Colonic mucosa (tissue), 4 donors: Measurements from ENCODE around the gene FCMR. TPM values are rescaled to one million over a fixed set of nuclear protein-coding genes. Genes with fewer than 3 reads are reported as not detected.

Source experiments
- DNase-seq: peaks from one replicate; pipeline ENCODE4 v3.0.0-alpha.2; 2020
- H3K27ac ChIP-seq: fragments of 200-600 bp; one replicate; pipeline ENCODE4 v1.8.0; 2021
- H3K27me3 ChIP-seq: fragments of 200-600 bp; one replicate; pipeline ENCODE4 v1.8.0; 2021
- H3K36me3 ChIP-seq: fragments of 200-600 bp; one replicate; pipeline ENCODE4 v1.8.0; 2021
- H3K4me1 ChIP-seq: fragments of 200-600 bp; one replicate; pipeline ENCODE4 v1.8.0; 2021; ENCODE audit warnings: mild to moderate bottlenecking
- H3K4me3 ChIP-seq: fragments of 200-600 bp; one replicate; pipeline ENCODE4 v1.8.0; 2021
- H3K9ac ChIP-seq, 2 donors: one replicate each; pipeline ENCODE4 v1.7.0; 2013; ENCODE audit warnings: control low read depth in 2 of 2, low read depth in 2 of 2, low read length in 2 of 2
- H3K9me3 ChIP-seq: fragments of 200-600 bp; one replicate; pipeline ENCODE4 v1.8.0; 2021
- intact Hi-C: fragments of 100-400 bp; cut with DNase I; formaldehyde crosslinking; loops from one replicate; pipeline ENCODE4 v1.14.1; 2022
- total RNA-seq, 2 donors: library from RNA; stranded (reverse); fragmentation: NEBNext Ultra II Directional in 1 of 2; extraction: Animal tissue kit (Norgen Biotek cat#: 25700) in 1 of 2; gene quantifications; one replicate each; pipeline ENCODE4 v1.2.1, GENCODE V29; 2021
- TF ChIP-seq, protein P1 (sequence below): fragments of 200-600 bp; IDR thresholded peaks from one replicate; pipeline ENCODE4 v1.8.0; 2022; ENCODE audit warnings: antibody characterized with exemption, mild to moderate bottlenecking
- donor health status: healthy.
- donor health status: DM: no; HTN: no; CAD: no.
- donor health status: DM: no; HTN: no; CAD: no.

Gene FCMR
- total RNA-seq, 2 donors from 2014 or later = 2.3 to 2.7 TPM

GRCh38 chr1:206923009-206923960, 1.5 kb upstream of the FCMR start:
- TF ChIP-seq, protein P1, sequence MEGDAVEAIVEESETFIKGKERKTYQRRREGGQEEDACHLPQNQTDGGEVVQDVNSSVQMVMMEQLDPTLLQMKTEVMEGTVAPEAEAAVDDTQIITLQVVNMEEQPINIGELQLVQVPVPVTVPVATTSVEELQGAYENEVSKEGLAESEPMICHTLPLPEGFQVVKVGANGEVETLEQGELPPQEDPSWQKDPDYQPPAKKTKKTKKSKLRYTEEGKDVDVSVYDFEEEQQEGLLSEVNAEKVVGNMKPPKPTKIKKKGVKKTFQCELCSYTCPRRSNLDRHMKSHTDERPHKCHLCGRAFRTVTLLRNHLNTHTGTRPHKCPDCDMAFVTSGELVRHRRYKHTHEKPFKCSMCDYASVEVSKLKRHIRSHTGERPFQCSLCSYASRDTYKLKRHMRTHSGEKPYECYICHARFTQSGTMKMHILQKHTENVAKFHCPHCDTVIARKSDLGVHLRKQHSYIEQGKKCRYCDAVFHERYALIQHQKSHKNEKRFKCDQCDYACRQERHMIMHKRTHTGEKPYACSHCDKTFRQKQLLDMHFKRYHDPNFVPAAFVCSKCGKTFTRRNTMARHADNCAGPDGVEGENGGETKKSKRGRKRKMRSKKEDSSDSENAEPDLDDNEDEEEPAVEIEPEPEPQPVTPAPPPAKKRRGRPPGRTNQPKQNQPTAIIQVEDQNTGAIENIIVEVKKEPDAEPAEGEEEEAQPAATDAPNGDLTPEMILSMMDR = no peak
- intact Hi-C loops = loop anchor here (5.0 kb wide), 1 partner anchor 59 kb away; no protein-coding TSS in a partner anchor
- Histone ChIP-seq H3K27ac (peak overlapping the region; percentile 67), H3K9ac (peak overlapping the region in 1 of 2 donors; percentile 8), H3K36me3 (no peaks in the 10 kb centered on the region), H3K9me3 (no peaks in the 10 kb centered on the region), H3K4me1 (peaks cover 8% of the 10 kb centered on the region), H3K27me3 (no peaks in the 10 kb centered on the region), H3K4me3 (no peak overlapping the region)
- DNase-seq = no peak

- H3K36me3 ChIP-seq = no peaks in the 10 kb centered on the region
- peak overlapping the region in 1 of 2 donors; percentile 12 for H3K9ac ChIP-seq
- no peak overlapping the region for H3K4me3 ChIP-seq
- no peaks in the 10 kb centered on the region for H3K9me3 ChIP-seq
- peak overlapping the region; percentile 67 for H3K27ac ChIP-seq
- TF ChIP-seq, protein P1 = no peak
- peaks cover 8% of the 10 kb centered on the region for H3K4me1 ChIP-seq
- intact Hi-C loops = loop anchor here (5.0 kb wide), 1 partner anchor 60 kb away; no protein-coding TSS in a partner anchor
- DNase-seq = no peak
- no peaks in the 10 kb centered on the region for H3K27me3 ChIP-seq
Observed at GRCh38 chr1:206922524-206922923, 783 bp upstream of the FCMR start.

DNA sequence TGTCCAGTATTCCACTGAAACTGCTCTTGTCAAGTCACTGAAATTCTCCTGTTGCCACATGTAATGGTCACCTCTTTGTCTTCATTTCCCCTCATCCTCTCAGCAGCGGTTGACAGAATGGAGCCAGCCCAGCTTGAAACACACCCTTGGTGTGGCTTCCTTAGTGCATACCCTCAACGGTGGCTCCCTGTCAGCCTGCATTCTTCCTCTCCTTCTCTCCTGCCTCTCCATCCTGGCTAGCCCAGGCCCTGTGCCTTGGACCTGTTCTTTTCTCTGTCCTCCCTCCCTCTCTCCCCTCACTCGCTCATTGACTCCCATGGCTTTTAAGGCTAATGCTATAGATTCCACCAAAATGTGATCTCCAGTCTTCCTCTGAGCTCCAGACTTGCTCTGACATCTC, 3.7 kb downstream of the FCMR start:
- no peaks in the 10 kb centered on the region for H3K4me1 ChIP-seq
- TF ChIP-seq, protein P1 = no peak
- no peaks in the 10 kb centered on the region for H3K9me3 ChIP-seq
- H3K4me3 ChIP-seq = no peak overlapping the region
- no peak overlapping the region for H3K27ac ChIP-seq
- no peak for DNase-seq
- intact Hi-C loops = loop anchor here (10.0 kb wide), 2 partner anchors 283 to 423 kb away; partner anchors contain the start of gene DYRK3
- H3K27me3 ChIP-seq = no peaks in the 10 kb centered on the region
- H3K9ac ChIP-seq = no peak overlapping the region
- H3K36me3 ChIP-seq = no peaks in the 10 kb centered on the region

DNA sequence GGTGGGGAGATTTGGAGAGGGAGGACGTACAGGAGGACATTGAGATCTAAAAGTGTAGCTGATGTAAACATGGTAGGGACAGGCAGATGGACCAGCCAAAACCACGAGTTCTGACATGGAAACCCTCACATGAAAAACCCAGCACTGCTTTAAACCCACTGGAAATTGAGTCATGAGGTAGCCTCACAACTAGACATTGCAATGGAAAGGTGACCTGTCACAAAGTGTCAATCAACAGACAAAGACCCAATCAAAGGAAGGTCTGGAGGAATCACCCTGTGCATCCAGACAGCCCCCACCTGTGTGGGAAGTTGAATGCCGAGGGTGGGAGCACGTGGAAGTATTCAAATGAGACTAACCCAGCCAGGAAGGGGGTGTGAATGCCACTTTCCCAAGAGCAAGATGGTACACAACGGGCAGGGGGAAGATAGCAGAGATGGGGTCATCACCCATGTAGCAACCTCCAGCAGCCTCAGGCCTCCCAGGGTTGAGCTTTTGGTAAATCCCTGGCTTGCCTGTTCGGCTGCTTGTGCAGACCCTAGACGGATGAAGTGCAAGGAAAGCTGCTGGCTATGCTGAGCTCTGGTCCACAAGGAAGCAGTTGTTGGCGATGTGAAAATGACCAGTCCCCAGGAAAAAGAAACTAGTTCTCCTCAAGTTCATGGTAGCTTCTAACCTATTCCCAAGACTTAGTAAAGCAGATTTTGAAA, 5.6 kb downstream of the FCMR start:
- no peak for DNase-seq
- Histone ChIP-seq H3K9ac (no peak overlapping the region), H3K4me3 (no peak overlapping the region), H3K36me3 (no peaks in the 10 kb centered on the region), H3K4me1 (no peaks in the 10 kb centered on the region), H3K27ac (no peak overlapping the region), H3K9me3 (no peaks in the 10 kb centered on the region), H3K27me3 (no peaks in the 10 kb centered on the region)
- intact Hi-C loops = loop anchor here (10.0 kb wide), 2 partner anchors 281 to 421 kb away; partner anchors contain the start of gene DYRK3
- TF ChIP-seq, protein P1 = no peak

- TF ChIP-seq, protein P1 = no peak
- DNase-seq = no peak
- intact Hi-C loops = loop anchor here (10.0 kb wide), 2 partner anchors 280 to 420 kb away; partner anchors contain the start of gene DYRK3
- no peak overlapping the region for H3K4me3 ChIP-seq
- H3K4me1 ChIP-seq = peaks cover under 1% of the 10 kb centered on the region
- no peak overlapping the region for H3K27ac ChIP-seq
- no peaks in the 10 kb centered on the region for H3K36me3 ChIP-seq
- no peaks in the 10 kb centered on the region for H3K27me3 ChIP-seq
- no peaks in the 10 kb centered on the region for H3K9me3 ChIP-seq
- H3K9ac ChIP-seq = no peak overlapping the region
Observed at GRCh38 chr1:206915030-206915735, 6.6 kb downstream of the FCMR start.
